Activated naive CD4-positive, alpha-beta T cell treated with anti-CD3 and anti-CD28 coated beads, Interleukin-2, amount 50 U/mL, for 72 hours (primary cell): Measurements from ENCODE around the gene SYNRG. TPM values are rescaled to one million over a fixed set of nuclear protein-coding genes. Genes with fewer than 3 reads are reported as not detected.

ENCODE experiments used
- ATAC-seq, 2 donors: fragments of 150-1000 bp; cut with Tn5 transposase; 2 replicates each; pipeline ENCODE4 v1.10.0; 2021; ENCODE audit warnings: mild to moderate bottlenecking in 2 of 2, moderate library complexity in 2 of 2
- DNase-seq, 2 donors: peaks; one replicate each; pipeline ENCODE4 v3.0.0; 2021 to 2022; ENCODE audit warnings: low spot score in 2 of 2
- H3K27ac Mint-ChIP-seq, 2 donors: one replicate each; pipeline ENCODE4 v1.8.0; 2022; ENCODE audit warnings: mild to moderate bottlenecking in 2 of 2, mixed read lengths in 2 of 2
- H3K36me3 Mint-ChIP-seq, 2 donors: one replicate each; pipeline ENCODE4 v1.8.0; 2022; ENCODE audit warnings: mixed read lengths in 2 of 2
- H3K9me3 Mint-ChIP-seq, 2 donors: one replicate each; pipeline ENCODE4 v1.8.0; 2022; ENCODE audit warnings: mixed read lengths in 2 of 2
- total RNA-seq, 2 donors: library from RNA; stranded (reverse); gene quantifications; one replicate each; pipeline ENCODE4 v1.2.3, GENCODE V29; 2022

Gene SYNRG
- total RNA-seq, 2 donors from 2014 or later = 53.3 to 76.5 TPM

- DNase-seq = no peak
- Mint-ChIP-seq H3K27ac (no peak overlapping the region), H3K9me3 (no peaks in the 10 kb centered on the region), H3K36me3 (peaks cover 9 to 12% of the 10 kb centered on the region in 2 donors)
- no peak for ATAC-seq
Observed at GRCh38 chr17:37481001-37481665, 128.1 kb downstream of the SYNRG start.

- Mint-ChIP-seq H3K9me3 (no peaks in the 10 kb centered on the region), H3K27ac (no peak overlapping the region), H3K36me3 (peaks cover 9 to 18% of the 10 kb centered on the region in 2 donors)
- ATAC-seq (no peak), DNase-seq (no peak)
Observed at GRCh38 chr17:37480427-37480826, 128.8 kb downstream of the SYNRG start.

DNA sequence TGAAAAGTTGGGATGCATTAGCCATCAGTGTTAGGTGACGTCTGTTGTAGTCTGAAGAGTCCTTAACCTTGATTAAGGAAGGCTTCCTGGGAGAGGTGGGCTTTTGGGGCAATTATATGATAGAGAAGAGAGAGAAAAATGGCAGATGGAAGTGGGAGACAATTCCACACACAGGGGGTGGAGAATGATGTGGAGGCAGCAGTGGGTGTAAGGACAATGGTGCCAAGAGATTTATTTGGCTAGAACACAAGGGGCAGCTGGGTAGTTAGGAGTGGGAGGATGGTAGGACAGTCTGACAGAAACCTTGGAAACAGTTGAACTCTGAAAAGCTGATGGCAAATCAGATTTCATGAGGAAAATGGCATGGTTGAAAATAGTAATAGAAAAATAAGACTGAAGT lies 130.2 kb downstream of the SYNRG start:
- DNase-seq = no peak
- no peaks in the 10 kb centered on the region for H3K9me3 Mint-ChIP-seq

DNA sequence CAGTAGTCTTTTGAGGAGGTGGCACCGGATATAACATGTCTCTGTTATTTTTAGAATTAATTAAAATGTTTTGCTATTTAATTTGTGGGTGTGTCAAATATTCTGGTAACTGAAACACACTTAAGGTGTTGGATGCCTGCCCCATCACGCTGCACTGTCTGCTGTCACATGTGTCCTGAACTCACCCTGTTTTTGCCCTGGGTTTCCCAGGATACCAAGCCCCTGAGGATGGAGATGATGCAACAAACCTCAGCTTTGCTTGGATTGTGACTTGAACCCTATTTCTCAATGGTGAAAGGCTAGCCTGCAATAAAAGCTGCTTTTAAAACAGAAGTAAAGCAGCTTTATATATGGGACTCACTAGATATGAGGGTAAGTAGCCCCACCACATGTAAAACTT lies 131.0 kb downstream of the SYNRG start:
- DNase-seq = no peak
- ATAC-seq = no peak
- H3K9me3 Mint-ChIP-seq = no peaks in the 10 kb centered on the region
- H3K36me3 Mint-ChIP-seq = peaks cover 9 to 25% of the 10 kb centered on the region in 2 donors
- no peak overlapping the region for H3K27ac Mint-ChIP-seq

More for the DNA sequence above, 130.2 kb downstream of the SYNRG start:
- ATAC-seq = no peak
- Mint-ChIP-seq H3K36me3 (peaks cover 9 to 18% of the 10 kb centered on the region in 2 donors), H3K27ac (peak overlapping the region in 1 of 2 donors; percentile 31)

DNA sequence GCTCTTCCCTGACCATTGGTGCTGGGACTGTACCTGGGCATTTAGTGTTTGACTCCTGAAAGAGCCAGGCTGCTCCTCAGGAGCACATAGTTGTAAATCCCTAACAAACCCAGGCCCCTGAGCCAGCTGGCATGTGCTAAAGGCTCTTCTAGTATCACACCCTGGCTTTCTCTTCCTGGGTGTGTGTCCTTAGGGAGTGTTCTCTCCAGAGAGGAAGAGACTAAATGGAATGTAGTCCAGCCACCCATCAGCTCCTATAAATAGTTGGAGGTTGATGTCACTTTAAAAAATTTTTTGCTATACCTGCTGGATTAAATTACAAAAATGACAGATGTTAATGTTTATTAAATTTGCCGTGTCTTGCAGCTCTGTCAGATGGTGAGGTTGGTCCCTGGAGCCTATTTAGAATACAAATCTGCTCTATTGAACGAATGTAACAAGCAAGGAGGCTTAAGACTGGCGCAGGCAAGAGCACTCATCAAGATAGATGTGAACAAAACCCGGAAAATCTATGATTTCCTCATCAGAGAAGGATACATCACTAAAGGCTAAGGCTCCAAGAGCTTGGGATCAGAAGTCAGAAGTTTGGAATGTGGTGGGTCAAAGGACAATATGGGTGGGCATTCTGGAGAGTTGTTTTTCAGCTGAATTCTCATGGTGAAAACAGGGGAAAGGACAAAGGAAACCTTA lies 132.6 kb downstream of the SYNRG start:
- DNase-seq = no peak
- no peaks in the 10 kb centered on the region for H3K9me3 Mint-ChIP-seq
- peaks cover 9 to 26% of the 10 kb centered on the region in 2 donors for H3K36me3 Mint-ChIP-seq
- no peak overlapping the region for H3K27ac Mint-ChIP-seq
- no peak for ATAC-seq

DNA sequence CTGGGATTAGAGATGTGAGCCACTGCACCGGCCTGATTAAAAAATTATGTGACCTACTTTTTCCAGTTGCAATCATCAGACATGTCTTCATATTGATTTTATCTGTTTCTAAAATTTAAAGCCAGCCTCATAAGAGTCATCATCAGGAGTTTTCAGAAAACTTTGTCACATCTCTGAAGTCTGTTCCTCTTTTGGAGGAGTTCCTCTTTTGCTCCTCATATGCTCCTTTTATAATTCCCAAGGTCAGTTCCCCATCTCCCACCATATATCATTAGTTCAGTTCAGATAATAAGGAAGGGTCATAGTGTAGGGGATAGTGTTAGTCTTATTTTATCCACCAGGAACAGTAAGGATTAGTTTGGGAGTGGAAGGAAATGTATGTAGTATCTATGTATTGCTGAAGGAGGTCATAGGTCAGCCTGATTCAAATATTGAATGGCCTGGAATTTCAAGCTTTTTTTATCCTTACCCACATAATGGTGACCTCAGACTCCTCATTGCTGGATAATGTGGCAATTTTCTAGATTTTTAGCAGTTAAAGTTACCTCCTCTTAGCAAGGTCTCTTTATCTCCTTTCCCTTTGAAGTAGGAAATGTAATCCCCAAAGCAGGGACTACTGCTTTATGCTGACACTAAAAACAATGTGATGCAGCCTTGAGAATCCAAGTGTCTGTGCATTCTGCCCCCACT lies 133.3 kb downstream of the SYNRG start:
- no peak for DNase-seq
- Mint-ChIP-seq H3K9me3 (no peaks in the 10 kb centered on the region), H3K27ac (no peak overlapping the region), H3K36me3 (peaks cover 13 to 30% of the 10 kb centered on the region in 2 donors)
- no peak for ATAC-seq

- Mint-ChIP-seq H3K27ac (peak overlapping the region in 1 of 2 donors; percentile 58), H3K36me3 (peaks cover 15 to 17% of the 10 kb centered on the region in 2 donors), H3K9me3 (no peaks in the 10 kb centered on the region)
- ATAC-seq (no peak), DNase-seq (no peak)
Observed at GRCh38 chr17:37470181-37470580, 139.0 kb downstream of the SYNRG start.

DNA sequence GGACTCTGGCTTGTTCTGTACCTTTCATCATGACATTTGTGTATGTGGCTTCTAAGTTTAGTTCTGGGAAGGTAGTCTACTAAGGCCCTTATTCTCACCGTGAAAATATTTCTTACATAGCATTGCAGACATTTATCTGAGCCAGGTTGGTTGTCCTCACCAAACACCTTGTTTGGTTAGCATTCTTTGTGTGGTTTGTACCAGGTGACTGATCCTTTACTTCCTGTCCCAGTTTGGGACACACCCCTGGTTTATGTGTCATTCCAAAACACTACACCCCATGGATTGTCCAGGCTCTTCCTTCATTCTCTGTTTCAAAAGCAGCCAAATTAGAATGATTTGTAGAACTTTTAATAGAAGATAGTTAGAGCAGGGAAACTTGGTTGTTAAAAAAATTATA lies 142.7 kb downstream of the SYNRG start:
- peak overlapping the region in 1 of 2 donors; percentile 5 for H3K27ac Mint-ChIP-seq
- no peak for ATAC-seq
- H3K36me3 Mint-ChIP-seq = peaks cover 10 to 22% of the 10 kb centered on the region in 2 donors
- no peaks in the 10 kb centered on the region for H3K9me3 Mint-ChIP-seq
- no peak for DNase-seq

- ATAC-seq (peak; percentile 61), DNase-seq (no peak)
- Mint-ChIP-seq H3K9me3 (no peaks in the 10 kb centered on the region), H3K36me3 (peaks cover 0 to 11% of the 10 kb centered on the region in 2 donors), H3K27ac (peak overlapping the region in 1 of 2 donors; percentile 37)
Observed at GRCh38 chr17:37465069-37465616, 144.1 kb downstream of the SYNRG start.

Other genes starting within 250 kb of the SYNRG start
- not detected for gene C17orf78, start 233.4 kb downstream of the SYNRG start, total RNA-seq
- 10 to 100 TPM; 47.6 to 59.9 TPM for gene ACACA, start 202.6 kb downstream of the SYNRG start, total RNA-seq
- gene TADA2A, start 202.5 kb downstream of the SYNRG start, total RNA-seq = 10 to 100 TPM; 24.8 to 33.4 TPM
- gene DUSP14, start 119.5 kb downstream of the SYNRG start, total RNA-seq = 10 to 100 TPM in 1 of 2 donors, 1 to 10 TPM in 1; 7.6 to 13.1 TPM
- gene DDX52, start 34.0 kb upstream of the SYNRG start, total RNA-seq = 10 to 100 TPM; 25.0 to 45.2 TPM
- gene HNF1B, start 135.6 kb upstream of the SYNRG start, total RNA-seq = 1 to 10 TPM in 1 of 2 donors, under 1 TPM in 1; 0.14 to 1.4 TPM